GM12878 (cell line): ENCODE measurements around the gene OSTC. TPM values are rescaled to one million over a fixed set of nuclear protein-coding genes. Genes with fewer than 3 reads are reported as not detected.

Experiments
- ATAC-seq: fragments of 200-7000 bp; cut with Tn5 transposase; 3 replicates; pipeline ENCODE4 v1.9.1; 2020; ENCODE audit warnings: mild to moderate bottlenecking, moderate library complexity
- BruUV-seq: library from RNA; stranded (reverse); fragments of 400-500 nt; replicated peaks from 2 replicates; lab custom pipeline; 2021; lab: Mats Ljungman, UMichigan
- CTCF ChIA-PET: fragments of 300-600 bp; sonication (Branson Sonifier 250); formaldehyde crosslinking; extraction: SDS; loops from one replicate; lab custom pipeline; 2021; ENCODE audit warnings: inconsistent platforms; lab: Yijun Ruan, JAX
- POLR2A ChIA-PET: fragments of 350-600 bp; formaldehyde crosslinking; extraction: SDS; loops from one replicate; lab custom pipeline; 2021; ENCODE audit warnings: inconsistent platforms; lab: Charles Lee
- RAD21 ChIA-PET: fragments of 300-600 bp; sonication (Branson Sonifier 250); formaldehyde crosslinking; loops from one replicate; lab custom pipeline; 2023; ENCODE audit warnings: antibody characterized with exemption; ENCODE audit not compliant: unreplicated experiment; lab: Charles Lee
- SMC1A ChIA-PET: fragments of 300-600 bp; sonication (Branson Sonifier 250); formaldehyde crosslinking; loops from one replicate; lab custom pipeline; 2023; ENCODE audit not compliant: unreplicated experiment, uncharacterized antibody; lab: Charles Lee
- DNase-seq: peaks from one replicate; pipeline ENCODE4 v3.0.0-alpha.2; 2011; ENCODE audit warnings: low read depth, low spot score
- FAIRE-seq: peaks from 3 replicates; lab custom pipeline; 2011; peaks lifted over from hg19 to GRCh38; lab: Jason Lieb, UNC
- H2AFZ ChIP-seq: 2 replicates; pipeline ENCODE4 v1.6.0; 2011; ENCODE audit warnings: low read depth, low read length, control low read depth; ENCODE audit not compliant: control insufficient read depth
- H3K27ac ChIP-seq: 2 replicates; pipeline ENCODE4 v1.5.1; 2011; ENCODE audit warnings: control low read depth; ENCODE audit not compliant: control insufficient read depth, insufficient read depth
- H3K27me3 ChIP-seq, 2 experiments: replicated peaks in 1 of 2; 2 replicates each; pipeline versions ENCODE4 v1.6.0 to v1.6.1; 2011; ENCODE audit warnings: low read length in 1 of 2; ENCODE audit not compliant: control insufficient read depth in 2 of 2, insufficient read depth in 2 of 2
- H3K36me3 ChIP-seq, 2 experiments: 2 replicates each; pipeline ENCODE4 v1.5.1; 2011; ENCODE audit warnings: low read length in 1 of 2; ENCODE audit not compliant: control insufficient read depth in 2 of 2, insufficient read depth in 2 of 2
- H3K4me1 ChIP-seq: 2 replicates; pipeline ENCODE4 v1.6.1; 2011; ENCODE audit warnings: mild to moderate bottlenecking, low read length, moderate library complexity, mixed read lengths; ENCODE audit not compliant: control insufficient read depth, insufficient read depth
- H3K4me2 ChIP-seq: 2 replicates; pipeline ENCODE4 v1.6.0; 2011; ENCODE audit warnings: control low read depth; ENCODE audit not compliant: control insufficient read depth, insufficient read depth
- H3K4me3 ChIP-seq: fragments of 200-600 bp; sonication (generic); 2 replicates; pipeline ENCODE4 v1.5.1; 2016
- H3K79me2 ChIP-seq: 2 replicates; pipeline ENCODE4 v1.6.0; 2011; ENCODE audit warnings: low read length; ENCODE audit not compliant: control insufficient read depth, insufficient read depth
- H3K9ac ChIP-seq: 2 replicates; pipeline ENCODE4 v1.8.0; 2011; ENCODE audit warnings: low read length, control low read depth, mixed read lengths; ENCODE audit not compliant: control insufficient read depth, insufficient read depth
- H3K9me3 ChIP-seq: replicated peaks from 3 replicates; pipeline ENCODE4 v1.5.1; 2011; ENCODE audit warnings: mild to moderate bottlenecking, low read length; ENCODE audit not compliant: control insufficient read depth, insufficient read depth
- H4K20me1 ChIP-seq: 2 replicates; pipeline ENCODE4 v1.6.0; 2011; ENCODE audit not compliant: control insufficient read depth, insufficient read depth
- BRCA1 ChIP-seq: IDR thresholded peaks from 2 replicates; pipeline ENCODE4 v1.6.1; 2011; ENCODE audit warnings: low read depth, low read length, improper control_type of control experiment
- CBFB ChIP-seq: IDR thresholded peaks from 2 replicates; pipeline ENCODE4 v1.6.1; 2016; ENCODE audit warnings: antibody characterized with exemption, low read depth
- CEBPZ ChIP-seq: fragments of 150-350 bp; IDR thresholded peaks from 2 replicates; pipeline ENCODE4 v1.6.1; 2016; ENCODE audit warnings: low read depth, low read length
- RBBP5 ChIP-seq: fragments of 200-600 bp; sonication (generic); conservative IDR thresholded peaks from 2 replicates; pipeline ENCODE4 v1.6.1; 2016
- REST ChIP-seq: IDR thresholded peaks from 2 replicates; pipeline ENCODE4 v1.6.1; 2012; ENCODE audit warnings: mild to moderate bottlenecking, low read depth, low read length
- SREBF2 ChIP-seq: IDR thresholded peaks from 2 replicates; pipeline ENCODE4 v1.6.1; 2012; ENCODE audit warnings: mild to moderate bottlenecking, low read length
- SRF ChIP-seq, 2 experiments: IDR thresholded peaks; 2 replicates each; pipeline ENCODE4 v1.6.1; 2011; ENCODE audit warnings: low read depth in 2 of 2, low read length in 2 of 2, mild to moderate bottlenecking in 1 of 2, moderate library complexity in 1 of 2
- TCF7 ChIP-seq: IDR thresholded peaks from 2 replicates; pipeline ENCODE4 v1.6.1; 2014; ENCODE audit warnings: antibody characterized with exemption, borderline replicate concordance
- WGBS: methylation state at CpG from one replicate; pipeline ENCODE4 v1.1.6; 2016; ENCODE audit warnings: low lambda C conversion rate; ENCODE audit not compliant: insufficient replicate concordance, insufficient coverage; ENCODE audit errors: missing lambda C conversion rate; 5-methylcytosine and 5-hydroxymethylcytosine counted together
- in situ Hi-C: fragments of 300-500 bp; cut with MboI; formaldehyde crosslinking; loops from 9 replicates; pipeline ENCODE4 v1.14.3; 2018; ENCODE audit warnings: mixed read lengths
- intact Hi-C: fragments of 100-400 bp; cut with micrococcal nuclease; formaldehyde crosslinking; loops from one replicate; pipeline ENCODE4 v1.14.2; 2022; ENCODE audit not compliant: unreplicated experiment
- polyA plus RNA-seq, 11 experiments: library from polyadenylated mRNA; depleted of rRNA in 4 of 11; unstranded in 6 of 11; stranded (reverse) in 5 of 11; fragments of >200 nt; fragmentation: Nextera tagmentation in 4 of 11; fragmentation: Illumina TruSeq in 1 of 11; extraction: Ambion mirVana in 4 of 11; extraction: Trizol in 1 of 11; gene quantifications; 1 replicate in 1 of 11; 2 replicates in 10 of 11; pipeline versions ENCODE4 v1.2.1 to v1.2.3, GENCODE V29; 2011 to 2016; ENCODE audit warnings: inconsistent platforms in 2 of 11, missing spikeins in 2 of 11, low read depth in 1 of 11
- total RNA-seq, 4 experiments: library from RNA; depleted of rRNA in 3 of 4; stranded (reverse); fragments of >200 nt in 3 of 4; fragmentation: Illumina TruSeq in 1 of 4; extraction: Trizol in 1 of 4; gene quantifications; 2 replicates each; pipeline versions ENCODE4 v1.2.1 to v1.2.3, GENCODE V29; 2013 to 2021

OSTC gene
- total and polyA plus RNA-seq, 10 of the 15 experiments (the other 5 are each of a cell fraction or from before 2014, with no cell fraction given): 106 to 681 (median 181) TPM

DNA sequence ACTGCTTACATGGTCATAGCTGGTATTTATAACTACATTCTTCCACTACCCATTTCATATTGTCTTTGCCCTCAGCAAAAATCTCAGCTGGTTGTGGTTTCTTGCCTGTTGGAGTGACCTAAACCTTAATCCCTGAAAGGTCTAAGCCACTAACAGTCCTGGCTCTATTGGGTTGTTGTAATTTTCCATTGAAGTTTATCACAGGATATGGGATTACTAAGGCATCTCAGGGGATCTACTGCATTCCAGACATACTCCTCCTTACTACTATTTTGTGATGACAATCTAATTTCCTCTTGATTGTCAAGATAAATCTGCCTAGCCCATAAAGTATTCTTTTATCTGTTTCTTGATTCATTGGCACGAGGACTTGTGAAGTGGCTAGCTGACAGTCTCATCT lies 6.2 kb upstream of the OSTC start:
- ChIA-PET CTCF (interaction anchor here (1.1 kb wide), 1 partner anchor 16 kb away, joined by 3 read pairs; no protein-coding TSS in a partner anchor), RAD21 (no interaction called here), SMC1A (interaction anchor here (1.1 to 1.8 kb wide), 2 partner anchors 15 to 24 kb away, joined by 3 to 5 read pairs; partner anchors contain the start of gene RPL34), POLR2A (no interaction called here)
- no peaks in the 10 kb centered on the region for H3K4me1 ChIP-seq
- no peaks in the 10 kb centered on the region for H3K79me2 ChIP-seq
- H3K9ac ChIP-seq: no peak overlapping the region
- DNase-seq (no peak), FAIRE-seq (no peak), ATAC-seq (no peak)
- no TSS peak for BruUV-seq
- H3K27me3 ChIP-seq: no peaks in the 10 kb centered on the region
- H3K27ac ChIP-seq: no peak overlapping the region
- no peaks in the 10 kb centered on the region; a peak in 1 of 4 replicates for H3K36me3 ChIP-seq
- WGBS: 100% methylated on average over 1 of the region's 1 CpG
- H3K9me3 ChIP-seq: no peaks in the 10 kb centered on the region
- H4K20me1 ChIP-seq: no peaks in the 10 kb centered on the region
- H3K4me2 ChIP-seq: no peak overlapping the region
- H2AFZ ChIP-seq: no peak overlapping the region
- TF ChIP-seq RBBP5 (no peak), SRF (IDR thresholded peaks at IDR 0.05; ENCODE audit: low read depth in 2 of 2, low read length in 2 of 2) (no peak), REST (no peak), BRCA1 (no peak), CBFB (no peak), SREBF2 (no peak), TCF7 (no peak), CEBPZ (no peak)
- H3K4me3 ChIP-seq: no peak overlapping the region
- intact Hi-C loops (no loop called here), in situ Hi-C loops (no loop called here)
